HCT116 (cell line): ENCODE measurements around the gene ZNF74. TPM values are rescaled to one million over a fixed set of nuclear protein-coding genes. Genes with fewer than 3 reads are reported as not detected.

Experiments used
- ATAC-seq: fragments of 200-7000 bp; cut with Tn5 transposase; 2 replicates; pipeline ENCODE4 v1.9.1; 2020; ENCODE audit warnings: mild to moderate bottlenecking, moderate library complexity
- BruUV-seq: library from RNA; stranded (reverse); fragments of 400-500 nt; replicated peaks from 2 replicates; lab custom pipeline; 2021; lab: Mats Ljungman, UMichigan
- CTCF ChIA-PET: fragments of 300-600 bp; sonication (Branson Sonifier 250); formaldehyde crosslinking; loops from one replicate; lab custom pipeline; 2021; ENCODE audit warnings: antibody characterized with exemption; lab: Charles Lee
- POLR2A ChIA-PET: fragments of 300-600, 350-600 bp; sonication (Branson Sonifier 250); formaldehyde crosslinking; loops from one replicate; lab custom pipeline; 2021; ENCODE audit warnings: antibody characterized with exemption; lab: Charles Lee
- RAD21 ChIA-PET, 2 experiments: fragments of 300-600 bp; sonication (Branson Sonifier 250); formaldehyde crosslinking; loops; one replicate each; lab custom pipeline; 2023; ENCODE audit warnings: low total read pairs in 2 of 2; ENCODE audit not compliant: uncharacterized antibody in 2 of 2, unreplicated experiment in 2 of 2, low non-redundant PET in 1 of 2; lab: Charles Lee
- DNase-seq: peaks from one replicate; pipeline ENCODE4 v3.0.0-alpha.2; 2010; ENCODE audit warnings: low read depth, low spot score
- H2AFZ ChIP-seq: fragments of 200-600 bp; shearing (Covaris generic), sonication (generic); 2 replicates; pipeline ENCODE4 v1.6.1; 2017; ENCODE audit warnings: low read depth, mixed run types, mixed read lengths, antibody characterized with exemption, low read length; ENCODE audit not compliant: poor library complexity, severe bottlenecking
- H3K27ac ChIP-seq: 2 replicates; pipeline ENCODE4 v1.5.1; 2012; ENCODE audit warnings: low read depth, low read length
- H3K27me3 ChIP-seq: fragments of 200-600 bp; sonication (generic); 2 replicates; pipeline ENCODE4 v1.6.1; 2016; ENCODE audit warnings: mixed run types, low read length, mixed read lengths; ENCODE audit not compliant: insufficient read depth
- H3K36me3 ChIP-seq, 2 experiments: fragments of 200-500 bp in 1 of 2; fragments of 200-600 bp in 1 of 2; sonication (Bioruptor generic) in 1 of 2; sonication (generic) in 1 of 2; 2 replicates each; pipeline versions ENCODE4 v1.5.1 to v1.6.1; 2014 to 2016; ENCODE audit warnings: low read length in 2 of 2, inconsistent platforms in 1 of 2, mixed read lengths in 1 of 2, mixed run types in 1 of 2; ENCODE audit not compliant: insufficient read depth in 2 of 2, control insufficient read depth in 1 of 2
- H3K4me1 ChIP-seq, 2 experiments: fragments of 200-600 bp in 1 of 2; sonication (generic) in 1 of 2; 2 replicates each; pipeline versions ENCODE4 v1.5.1 to v1.6.1; 2012 to 2017; ENCODE audit warnings: low read length in 2 of 2, inconsistent platforms in 1 of 2, mild to moderate bottlenecking in 1 of 2, mixed read lengths in 1 of 2, mixed run types in 1 of 2, moderate library complexity in 1 of 2; ENCODE audit not compliant: insufficient read depth in 2 of 2, control insufficient read depth in 1 of 2
- H3K4me2 ChIP-seq: fragments of 200-600 bp; sonication (generic); 2 replicates; pipeline ENCODE4 v1.6.1; 2017; ENCODE audit warnings: mixed run types, low read length, mixed read lengths
- H3K4me3 ChIP-seq, 2 experiments: fragments of 200-600 bp in 1 of 2; sonication (generic) in 1 of 2; replicated peaks in 1 of 2; 2 replicates each; pipeline ENCODE4 v1.5.1; 2011 to 2016; ENCODE audit warnings: low read length in 2 of 2, control low read depth in 1 of 2, low read depth in 1 of 2, mild to moderate bottlenecking in 1 of 2, mixed read lengths in 1 of 2, mixed run types in 1 of 2
- H3K79me2 ChIP-seq: fragments of 200-600 bp; sonication (generic); 2 replicates; pipeline ENCODE4 v1.6.1; 2017; ENCODE audit warnings: mild to moderate bottlenecking, mixed run types, low read length, moderate library complexity, mixed read lengths; ENCODE audit not compliant: insufficient read depth
- H3K9ac ChIP-seq: fragments of 200-600 bp; sonication (generic); 2 replicates; pipeline ENCODE4 v1.6.1; 2016; ENCODE audit warnings: low read length, mixed read lengths
- H3K9me2 ChIP-seq: fragments of 200-600 bp; sonication (generic), shearing (Covaris generic); 2 replicates; pipeline ENCODE4 v1.6.1; 2017; ENCODE audit warnings: mixed run types, mild to moderate bottlenecking, moderate library complexity; ENCODE audit not compliant: insufficient read depth
- H3K9me3 ChIP-seq, 2 experiments: fragments of 200-500 bp in 1 of 2; fragments of 200-600 bp in 1 of 2; sonication (Bioruptor generic) in 1 of 2; sonication (generic) in 1 of 2; 2 replicates each; pipeline ENCODE4 v1.6.1; 2014 to 2017; ENCODE audit warnings: low read length in 2 of 2, mixed read lengths in 2 of 2, inconsistent platforms in 1 of 2, low read depth in 1 of 2, mild to moderate bottlenecking in 1 of 2, mixed run types in 1 of 2, moderate library complexity in 1 of 2; ENCODE audit not compliant: control insufficient read depth in 1 of 2, insufficient read depth in 1 of 2
- H4K20me1 ChIP-seq: fragments of 200-600 bp; sonication (generic), shearing (Covaris generic); 2 replicates; pipeline ENCODE4 v1.6.1; 2017; ENCODE audit warnings: mixed run types, mild to moderate bottlenecking, moderate library complexity; ENCODE audit not compliant: insufficient read depth
- CBX3 ChIP-seq: IDR thresholded peaks from 2 replicates; pipeline ENCODE4 v1.6.1; 2012; ENCODE audit warnings: low read depth
- CEBPB ChIP-seq: IDR thresholded peaks from 2 replicates; pipeline ENCODE4 v1.6.1; 2012; ENCODE audit warnings: low read depth
- CTCF ChIP-seq, 3 experiments: fragments of 200-600 bp in 1 of 3; sonication (generic) in 1 of 3; IDR thresholded peaks in 2 of 3; conservative IDR thresholded peaks in 1 of 3; 2 replicates each; pipeline ENCODE4 v1.5.1; 2012 to 2017; ENCODE audit warnings: low read depth in 2 of 3, low read length in 2 of 3, antibody characterized with exemption in 1 of 3, borderline replicate concordance in 1 of 3, control low read depth in 1 of 3, mild to moderate bottlenecking in 1 of 3, mixed read lengths in 1 of 3, mixed run types in 1 of 3, moderate library complexity in 1 of 3; ENCODE audit not compliant: insufficient read depth in 1 of 3
- EGR1 ChIP-seq: IDR thresholded peaks from 2 replicates; pipeline ENCODE4 v1.6.1; 2012; ENCODE audit warnings: low read depth
- EZH2 ChIP-seq: fragments of 200-600 bp; sonication (generic); IDR thresholded peaks from 2 replicates; pipeline ENCODE4 v1.6.1; 2017; ENCODE audit warnings: antibody characterized with exemption, mixed run types
- MAX ChIP-seq: IDR thresholded peaks from 2 replicates; pipeline ENCODE4 v1.6.1; 2012
- POLR2A ChIP-seq: IDR thresholded peaks from 2 replicates; pipeline ENCODE4 v1.7.0; 2011; ENCODE audit warnings: borderline replicate concordance; ENCODE audit not compliant: insufficient read depth, insufficient read length; ENCODE audit errors: extremely low read depth
- RAD21 ChIP-seq: IDR thresholded peaks from 2 replicates; pipeline ENCODE4 v1.6.1; 2012; ENCODE audit warnings: low read depth, mild to moderate bottlenecking
- SIN3A ChIP-seq: IDR thresholded peaks from 2 replicates; pipeline ENCODE4 v1.6.1; 2012; ENCODE audit warnings: low read depth
- SRF ChIP-seq: IDR thresholded peaks from 2 replicates; pipeline ENCODE4 v1.6.1; 2012; ENCODE audit warnings: low read depth
- TCF7L2 ChIP-seq: IDR thresholded peaks from 2 replicates; pipeline ENCODE4 v1.7.0; 2011; ENCODE audit warnings: borderline replicate concordance, inconsistent platforms; ENCODE audit not compliant: insufficient read depth, insufficient read length; ENCODE audit errors: extremely low read depth
- ZBTB33 ChIP-seq: IDR thresholded peaks from 2 replicates; pipeline ENCODE4 v1.6.1; 2011; ENCODE audit warnings: mild to moderate bottlenecking, low read length, moderate library complexity; ENCODE audit not compliant: insufficient replicate concordance; ENCODE audit errors: extremely low read depth
- ZFX ChIP-seq: fragments of 450-650 bp; IDR thresholded peaks from 2 replicates; pipeline ENCODE4 v1.6.1; 2017
- intact Hi-C: fragments of 100-400 bp; cut with micrococcal nuclease; formaldehyde crosslinking; loops from 2 replicates; pipeline ENCODE4 v1.10.0; 2022
- total RNA-seq: library from RNA; stranded (reverse); gene quantifications from one replicate; pipeline ENCODE4 v1.2.1, GENCODE V29; 2021; ENCODE audit not compliant: unreplicated experiment

Gene ZNF74
- total RNA-seq, 1 experiment from 2014 or later, result 15.4 TPM

- TF ChIP-seq CTCF (IDR thresholded peaks at IDR 0.05 in 2 of 3, conservative IDR thresholded peaks at IDR 0.05 in 1 of 3; ENCODE audit: borderline replicate concordance in 1 of 3, insufficient read depth in 1 of 3, low read depth in 2 of 3, low read length in 2 of 3), result no peak
- TF ChIP-seq POLR2A, result no peak
- no peak for TF ChIP-seq MAX
- no peak for TF ChIP-seq CEBPB
- no peak for TF ChIP-seq ZBTB33
Measured at GRCh38 chr22:20439556-20439927, 45.6 kb downstream of the ZNF74 start (continued).

GRCh38 chr22:20439928-20440575 lies 46.1 kb downstream of the ZNF74 start:
- ATAC-seq, result no peak

More at GRCh38 chr22:20439928-20440575, 46.1 kb downstream of the ZNF74 start:
- Histone ChIP-seq H3K36me3 (no peaks in the 10 kb centered on the region), H3K27me3 (no peaks in the 10 kb centered on the region), H2AFZ (no peak overlapping the region), H3K27ac (no peak overlapping the region), H3K9me2 (no peaks in the 10 kb centered on the region), H3K79me2 (no peaks in the 10 kb centered on the region), H3K4me3 (no peak overlapping the region), H3K9ac (no peak overlapping the region), H3K4me1 (no peaks in the 10 kb centered on the region), H4K20me1 (no peaks in the 10 kb centered on the region), H3K9me3 (no peaks in the 10 kb centered on the region), H3K4me2 (no peak overlapping the region)
- TF ChIP-seq CBX3 (no peak), SIN3A (no peak), TCF7L2 (no peak), SRF (no peak), ZFX (no peak), EZH2 (no peak), RAD21 (no peak), EGR1 (no peak)
- no peak for DNase-seq
- ChIA-PET CTCF (no interaction called here), RAD21 (no interaction called here), POLR2A (no interaction called here)
- BruUV-seq, result no TSS peak
- intact Hi-C loops, result no loop called here
